ENCODE data around the gene LCE1C. TPM values are rescaled to one million over a fixed set of nuclear protein-coding genes. Genes with fewer than 3 reads are reported as not detected.

The LCE1C gene
- not detected for total RNA-seq
- long read RNA-seq, result 0 reads

GRCh38 chr1:152806576-152806975 lies at the start of gene LCE1C:
LCE1C (minus strand) TSS chr1:152806651; CDS start chr1:152805478, 1,173 bp downstream.
- intact Hi-C loops (cut with DNase I), result no loop called here
- DNase-seq (no peak), ATAC-seq (ENCODE audit: poor library complexity) (no peak)

GRCh38 chr1:152855661-152856060 lies 49.2 kb upstream of the LCE1C start:
- ATAC-seq (ENCODE audit: poor library complexity), result no peak
- intact Hi-C loops (cut with DNase I), result loop anchor here (10.0 kb wide), 1 partner anchor 151 kb away; the partner anchor contains the start of gene LCE4A
- no peak for DNase-seq

GRCh38 chr1:152842556-152842955 lies 36.1 kb upstream of the LCE1C start, which contains the start of gene LCE6A:
LCE6A (plus strand) TSS chr1:152842856; CDS start chr1:152843521, 665 bp downstream.
- DNase-seq, result no peak
- ATAC-seq (ENCODE audit: poor library complexity), result no peak
- intact Hi-C loops (cut with DNase I), result no loop called here

GRCh38 chr1:152836870-152837269 lies 30.4 kb upstream of the LCE1C start:
- ATAC-seq (ENCODE audit: poor library complexity) (no peak), DNase-seq (no peak)
- intact Hi-C loops (cut with DNase I), result no loop called here

GRCh38 chr1:152827173-152827572 lies 20.7 kb upstream of the LCE1C start, which contains the start of gene LCE1A:
LCE1A (plus strand) TSS chr1:152827473; CDS start chr1:152827473, 0 bp downstream.
- ATAC-seq (ENCODE audit: poor library complexity) (no peak), DNase-seq (no peak)
- intact Hi-C loops (cut with DNase I), result no loop called here

- intact Hi-C loops (cut with DNase I), result no loop called here
- ATAC-seq (ENCODE audit: poor library complexity), result no peak
- DNase-seq, result no peak
Observed at GRCh38 chr1:152824964-152825363, 18.5 kb upstream of the LCE1C start.

- DNase-seq (no peak), ATAC-seq (ENCODE audit: poor library complexity) (no peak)
- intact Hi-C loops (cut with DNase I), result no loop called here
Observed at GRCh38 chr1:152823294-152823693, 16.8 kb upstream of the LCE1C start.

- DNase-seq (no peak), ATAC-seq (ENCODE audit: poor library complexity) (no peak)
Observed at GRCh38 chr1:152817309-152817708, 10.9 kb upstream of the LCE1C start.

GRCh38 chr1:152811671-152812070 lies 5.2 kb upstream of the LCE1C start, which contains the start of gene LCE1B:
LCE1B (plus strand) TSS chr1:152811971; CDS start chr1:152812447, 476 bp downstream.
- DNase-seq, result no peak
- intact Hi-C loops (cut with DNase I), result no loop called here
- ATAC-seq (ENCODE audit: poor library complexity), result no peak

More at GRCh38 chr1:152817309-152817708, 10.9 kb upstream of the LCE1C start:
- intact Hi-C loops (cut with DNase I), result no loop called here

GRCh38 chr1:152811050-152811449 lies 4.6 kb upstream of the LCE1C start:
- intact Hi-C loops (cut with DNase I), result no loop called here
- no peak for DNase-seq
- ATAC-seq (ENCODE audit: poor library complexity), result no peak

- ATAC-seq (ENCODE audit: poor library complexity) (no peak), DNase-seq (no peak)
- intact Hi-C loops (cut with DNase I), result no loop called here
Observed at GRCh38 chr1:152801333-152801732, 5.1 kb downstream of the LCE1C start.

GRCh38 chr1:152796421-152796820 lies 10.0 kb downstream of the LCE1C start, which contains the start of gene LCE1D:
LCE1D (plus strand) TSS chr1:152796721; CDS start chr1:152797795, 1,074 bp downstream.
- intact Hi-C loops (cut with DNase I), result no loop called here
- ATAC-seq (ENCODE audit: poor library complexity), result no peak
- DNase-seq, result no peak

GRCh38 chr1:152795686-152796085 lies 10.8 kb downstream of the LCE1C start:
- intact Hi-C loops (cut with DNase I), result no loop called here
- no peak for DNase-seq
- no peak for ATAC-seq (ENCODE audit: poor library complexity)

GRCh38 chr1:152786077-152786476 lies 20.4 kb downstream of the LCE1C start, which contains the start of gene LCE1E:
LCE1E (plus strand) TSS chr1:152786257; CDS start chr1:152787300, 1,043 bp downstream.
- DNase-seq, result no peak
- ATAC-seq (ENCODE audit: poor library complexity), result no peak
- intact Hi-C loops (cut with DNase I), result no loop called here

- ATAC-seq (ENCODE audit: poor library complexity) (no peak), DNase-seq (no peak)
- intact Hi-C loops (cut with DNase I), result no loop called here
Observed at GRCh38 chr1:152783095-152783494, 23.4 kb downstream of the LCE1C start.

GRCh38 chr1:152777510-152778137 lies 28.8 kb downstream of the LCE1C start:
- ATAC-seq (ENCODE audit: poor library complexity) (no peak), DNase-seq (no peak)
- intact Hi-C loops (cut with DNase I), result no loop called here

GRCh38 chr1:152776361-152776760 lies 30.1 kb downstream of the LCE1C start:
- no peak for ATAC-seq (ENCODE audit: poor library complexity)
- intact Hi-C loops (cut with DNase I), result no loop called here
- DNase-seq, result no peak

GRCh38 chr1:152774875-152775274 lies 31.6 kb downstream of the LCE1C start, which contains the start of gene LCE1F:
LCE1F (plus strand) TSS chr1:152775140; CDS start chr1:152776372, 1,232 bp downstream.
- intact Hi-C loops (cut with DNase I), result no loop called here
- ATAC-seq (ENCODE audit: poor library complexity), result no peak
- DNase-seq, result no peak

- DNase-seq (no peak), ATAC-seq (ENCODE audit: poor library complexity) (no peak)
- intact Hi-C loops (cut with DNase I), result no loop called here
Observed at GRCh38 chr1:152770411-152770810, 36.0 kb downstream of the LCE1C start.

- ATAC-seq (ENCODE audit: poor library complexity) (no peak), DNase-seq (no peak)
- intact Hi-C loops (cut with DNase I), result no loop called here
Observed at GRCh38 chr1:152768847-152769533, 37.5 kb downstream of the LCE1C start.
